NK-92 treated with Interleukin-12 subunit alpha and Interleukin-12 subunit beta, amount 100 ng/mL, for 24 hours (cell line): ENCODE data around the gene PHF19.

ENCODE experiments used
- DNase-seq: peaks from one replicate; lab custom pipeline; 2025; lab: John Stamatoyannopoulos, UW

Gene PHF19

GRCh38 chr9:120876842-120877240 lies at the start of gene PHF19:
TSS of gene PHF19 (minus strand) at chr9:120877188. CDS start at chr9:120874741, 2,447 bp downstream.
- peak; percentile 70 for DNase-seq

GRCh38 chr9:120926397-120926928 lies 49.5 kb upstream of the PHF19 start, which contains the start of gene TRAF1:
TSS of gene TRAF1 (minus strand) at chr9:120926796. CDS start at chr9:120926075, 721 bp downstream.
- peak; percentile 58 for DNase-seq

DNA sequence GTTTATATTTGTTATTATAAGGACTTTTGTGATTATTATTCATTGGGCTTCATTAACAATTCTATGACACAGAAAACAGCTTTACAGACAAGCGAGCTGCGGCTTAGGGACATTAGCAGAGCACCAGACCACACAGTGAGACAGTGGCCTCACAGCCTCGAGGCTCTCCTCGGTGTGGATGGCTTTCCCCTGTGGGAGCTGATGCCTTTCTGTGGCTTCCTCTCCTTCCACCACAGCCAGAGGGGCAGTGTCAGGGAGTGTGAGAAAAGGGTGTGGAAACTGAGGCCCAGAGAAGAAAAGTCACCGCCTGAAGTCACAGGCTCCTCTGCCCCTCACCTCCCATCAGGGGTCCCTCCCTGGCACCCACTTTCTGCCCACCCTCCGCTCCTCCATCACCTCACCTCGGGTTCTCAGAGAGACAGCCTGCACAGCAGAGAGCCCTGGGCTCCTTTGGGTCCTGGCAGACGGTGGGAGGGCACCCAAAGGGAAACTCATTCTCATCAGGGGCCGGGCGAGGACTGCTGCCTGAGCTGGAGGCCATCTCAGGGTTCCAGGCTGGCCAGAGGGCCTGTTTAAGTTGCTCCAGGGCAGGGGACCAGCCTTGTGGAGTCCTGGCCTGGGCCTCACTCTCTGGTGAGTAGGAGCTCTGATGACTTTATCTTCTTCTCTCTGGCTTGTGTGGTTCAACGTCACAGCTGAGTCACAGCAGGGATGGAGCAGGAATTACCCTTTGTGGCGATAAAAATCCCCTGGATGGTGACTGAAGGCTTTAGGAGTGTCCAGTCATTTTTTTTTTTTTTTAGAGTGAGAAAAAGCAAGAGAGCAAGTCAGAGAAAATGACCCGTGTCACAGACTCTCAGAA lies 48.8 kb upstream of the PHF19 start:
- peak; percentile 68 for DNase-seq

DNA sequence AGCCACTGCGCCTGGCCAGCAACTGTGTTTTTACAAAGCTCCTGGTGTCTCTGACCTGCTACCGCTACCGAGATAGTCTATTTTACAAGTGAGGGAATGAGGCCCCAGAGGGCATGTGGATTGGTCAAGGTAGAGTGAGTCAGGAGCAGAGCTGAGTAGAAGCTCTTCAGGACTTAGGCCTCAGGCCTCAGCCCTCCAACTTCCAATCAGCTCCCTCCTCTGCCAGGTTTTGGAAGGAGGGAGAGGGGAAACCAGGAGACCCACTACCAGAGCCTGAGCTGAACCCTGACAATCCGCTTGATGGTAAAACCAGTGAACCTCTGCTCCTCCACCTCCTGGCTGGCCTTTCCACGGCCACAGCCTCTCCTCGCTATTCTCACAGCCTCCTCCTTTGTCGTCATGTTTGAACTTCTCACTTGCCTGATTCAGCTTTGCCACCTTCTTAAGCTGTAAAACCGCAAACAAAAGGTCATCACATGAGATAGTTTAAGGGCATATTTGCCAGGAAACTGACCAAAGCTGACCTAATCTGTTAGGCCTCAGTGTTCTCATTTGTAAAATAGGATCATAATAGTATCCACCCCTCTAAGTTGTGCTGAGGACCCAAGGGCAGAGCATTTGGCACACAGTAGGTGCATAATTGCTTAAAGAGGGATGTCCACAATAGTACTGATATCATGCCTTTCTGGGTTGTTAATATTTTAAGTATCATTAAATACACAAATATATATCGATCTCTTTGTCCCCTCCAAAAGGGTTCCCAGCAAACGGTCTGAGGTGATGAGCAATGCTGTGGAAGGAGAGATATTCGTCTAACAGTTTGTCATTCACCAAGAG lies 47.9 kb upstream of the PHF19 start:
- peak; percentile 49 for DNase-seq

DNA sequence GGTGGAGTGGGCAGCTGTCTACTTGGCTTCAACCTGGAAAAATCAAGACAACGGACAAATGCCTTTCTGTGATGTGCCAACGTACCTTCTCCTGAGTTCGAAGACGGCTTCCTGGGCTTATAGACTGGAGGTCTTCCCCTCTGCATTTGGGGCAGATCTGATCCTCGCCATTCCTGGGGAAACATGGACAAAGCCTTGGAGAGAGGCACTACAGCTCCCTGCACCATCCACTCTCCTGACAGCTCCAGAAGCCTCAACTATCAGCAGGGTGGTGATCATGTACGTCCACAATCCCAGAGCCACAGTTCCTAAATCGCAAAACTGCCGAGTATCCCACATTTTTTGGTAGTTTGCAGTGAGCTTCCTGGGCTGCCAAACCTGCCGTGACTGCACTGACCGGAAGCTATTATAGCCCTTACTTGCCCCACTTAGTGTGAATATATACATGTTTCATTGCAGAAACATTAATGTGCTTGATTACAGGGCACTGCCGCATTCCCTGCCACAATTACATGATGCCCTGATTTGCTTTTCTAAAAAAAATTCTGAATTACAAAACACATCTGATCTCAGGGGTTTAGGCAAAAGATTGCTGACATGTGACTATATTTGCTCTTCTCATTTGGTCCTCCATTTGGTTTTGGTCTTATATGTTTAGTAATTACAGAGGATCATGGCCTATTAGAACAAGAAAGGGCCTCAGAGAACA lies 46.8 kb upstream of the PHF19 start:
- DNase-seq = no peak

- no peak for DNase-seq
Measured at GRCh38 chr9:120922404-120923195, 45.6 kb upstream of the PHF19 start.

GRCh38 chr9:120921661-120922181 lies 44.7 kb upstream of the PHF19 start:
- no peak for DNase-seq

DNA sequence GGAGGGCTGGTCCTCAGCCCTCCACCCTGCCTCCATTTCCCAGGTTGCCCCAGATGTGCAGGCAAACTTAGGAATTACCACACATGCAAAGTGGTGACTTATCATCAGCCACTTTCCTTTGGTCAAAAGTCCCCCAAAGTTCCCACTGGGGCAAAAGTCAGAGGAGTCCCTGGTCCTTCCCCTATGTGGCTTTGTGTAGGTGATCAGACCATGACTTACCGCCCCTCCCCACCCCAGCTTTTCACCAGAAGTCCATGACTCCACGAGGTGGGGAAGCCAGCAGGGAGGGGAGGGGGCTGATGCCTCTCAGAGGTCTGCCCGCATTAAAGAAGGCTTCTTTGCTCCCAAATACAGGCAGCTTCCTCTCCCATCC lies 43.8 kb upstream of the PHF19 start:
- DNase-seq = no peak

- DNase-seq = no peak
Measured at GRCh38 chr9:120919843-120920805, 43.1 kb upstream of the PHF19 start.

DNA sequence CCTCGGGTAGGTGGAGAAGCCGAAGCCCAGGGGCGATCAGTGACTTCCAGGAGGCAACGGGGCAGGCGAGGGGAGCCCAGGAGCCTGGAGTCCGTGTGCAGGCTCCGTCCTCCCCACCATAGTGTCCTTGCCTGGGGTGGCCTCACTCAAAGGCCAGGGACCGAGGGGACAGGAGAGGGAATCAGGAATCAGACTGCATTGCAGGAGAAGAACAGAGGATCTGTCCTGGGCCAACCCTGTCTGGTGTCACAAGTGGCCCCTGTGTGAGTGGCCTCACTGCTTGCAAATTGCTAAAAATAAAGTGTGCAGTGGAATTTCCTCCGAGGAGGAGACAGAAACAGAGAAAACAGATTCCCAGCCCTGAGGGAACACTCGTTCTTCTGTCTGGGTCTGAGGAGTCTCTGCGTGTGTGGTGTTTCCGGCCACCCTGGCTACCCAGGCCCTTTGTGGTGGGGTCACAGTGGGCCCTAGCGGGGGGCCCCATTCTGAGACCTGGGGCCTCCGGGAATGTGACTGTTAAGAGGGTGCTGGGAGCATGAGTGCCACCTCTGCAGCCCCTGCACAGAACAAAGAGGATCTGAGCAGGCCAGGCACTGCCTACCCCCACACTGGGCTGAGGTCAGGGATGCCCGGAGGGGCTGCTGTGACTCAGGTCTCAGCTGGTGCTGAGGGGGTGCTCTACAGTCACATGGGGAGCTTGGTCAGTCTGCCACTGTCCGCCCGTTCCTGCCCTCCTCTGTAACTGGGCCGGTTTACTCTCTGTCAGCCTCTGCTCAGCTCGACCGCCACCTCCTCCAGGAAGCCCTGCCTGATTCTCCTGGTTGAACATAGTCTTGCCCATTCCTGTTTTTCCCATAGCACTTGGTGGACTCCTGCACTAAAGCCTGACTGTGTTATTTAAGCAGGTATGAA lies 42.2 kb upstream of the PHF19 start:
- DNase-seq = no peak

- no peak for DNase-seq
Measured at GRCh38 chr9:120917929-120918762, 41.2 kb upstream of the PHF19 start.

- no peak for DNase-seq
Measured at GRCh38 chr9:120916991-120917880, 40.2 kb upstream of the PHF19 start.

DNA sequence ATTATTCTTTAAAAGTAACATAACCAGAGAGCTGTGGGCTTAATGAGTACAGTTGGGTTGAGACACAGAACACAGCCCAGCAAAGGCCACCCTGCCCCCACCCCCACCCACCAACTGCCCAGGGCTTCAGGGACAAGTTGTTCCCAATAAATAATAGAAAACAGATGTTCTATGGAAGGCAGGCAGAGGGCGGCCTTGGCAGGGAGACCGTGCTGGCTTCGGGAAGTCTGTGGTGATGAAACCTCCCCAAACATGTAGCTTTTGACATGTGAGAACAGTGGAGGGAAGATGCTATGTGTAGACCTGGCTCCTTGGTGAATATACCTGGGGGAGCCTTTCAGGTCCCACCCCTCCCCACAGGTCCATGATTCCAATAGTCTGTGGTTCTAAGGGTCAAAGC lies 39.6 kb upstream of the PHF19 start:
- no peak for DNase-seq

DNA sequence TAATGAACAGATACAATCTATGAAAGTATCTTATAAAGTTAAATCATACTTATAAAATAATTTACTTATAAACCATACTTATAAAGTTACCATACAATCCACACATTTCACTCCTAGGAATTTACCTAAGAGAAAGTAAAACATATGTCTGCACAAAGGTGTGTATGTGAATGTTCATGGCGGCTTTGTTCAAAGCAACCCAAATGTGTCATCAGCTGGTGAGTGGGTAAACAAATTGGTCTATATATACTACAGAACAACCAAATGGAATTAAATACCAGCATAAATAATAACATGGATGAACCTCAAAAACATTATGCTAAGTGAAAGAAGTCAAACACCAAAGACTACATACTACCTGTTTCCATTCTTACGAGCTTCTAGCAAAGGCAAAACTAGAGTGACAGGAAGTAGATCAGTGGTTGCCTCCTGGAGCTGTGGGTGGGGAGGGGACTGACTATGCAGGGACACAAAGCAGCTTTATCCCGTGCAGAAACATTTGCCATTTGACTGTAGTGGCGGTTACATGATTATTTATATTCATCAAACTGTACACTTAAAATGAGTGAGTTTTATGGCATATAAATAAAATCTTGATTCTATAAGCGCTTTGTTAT lies 39.0 kb upstream of the PHF19 start:
- no peak for DNase-seq

- no peak for DNase-seq
Measured at GRCh38 chr9:120914953-120915352, 38.0 kb upstream of the PHF19 start.

- no peak for DNase-seq
Measured at GRCh38 chr9:120914396-120914795, 37.4 kb upstream of the PHF19 start.
